SIG-M5 (cell line): ENCODE measurements around the gene CHAT.

Source experiments
- DNase-seq: peaks from one replicate; lab custom pipeline; 2025; lab: John Stamatoyannopoulos, UW

The CHAT gene

GRCh38 chr10:49612513-49613164 is 1.2 kb upstream of the CHAT start:
- no peak for DNase-seq

GRCh38 chr10:49613165-49613881 is 514 bp upstream of the CHAT start:
- DNase-seq, result no peak

- DNase-seq, result no peak
These were observed 683 bp downstream of the CHAT start for GRCh38 chr10:49614242-49615198.

- DNase-seq, result no peak
These were observed 1.4 kb downstream of the CHAT start for GRCh38 chr10:49615213-49615612.

GRCh38 chr10:49615721-49616120 is 1.9 kb downstream of the CHAT start:
- no peak for DNase-seq

GRCh38 chr10:49616421-49617101 is 2.7 kb downstream of the CHAT start:
- DNase-seq, result no peak

- DNase-seq, result no peak
These were observed 3.5 kb downstream of the CHAT start for GRCh38 chr10:49617121-49618020.

- DNase-seq, result no peak
These were observed 5.0 kb downstream of the CHAT start for GRCh38 chr10:49618821-49619220.

GRCh38 chr10:49619613-49620012 is 5.8 kb downstream of the CHAT start:
- no peak for DNase-seq

- no peak for DNase-seq
These were observed 6.5 kb downstream of the CHAT start for GRCh38 chr10:49620286-49620810.

- DNase-seq, result no peak
These were observed 7.1 kb downstream of the CHAT start for GRCh38 chr10:49620841-49621378.

- no peak for DNase-seq
These were observed 7.7 kb downstream of the CHAT start for GRCh38 chr10:49621561-49621960.

- no peak for DNase-seq
These were observed 8.9 kb downstream of the CHAT start for GRCh38 chr10:49622426-49623425.

- no peak for DNase-seq
These were observed 10.8 kb downstream of the CHAT start for GRCh38 chr10:49624629-49625028.

- no peak for DNase-seq
These were observed 11.6 kb downstream of the CHAT start for GRCh38 chr10:49625411-49625810.

GRCh38 chr10:49627038-49627437 is 13.2 kb downstream of the CHAT start:
- no peak for DNase-seq

GRCh38 chr10:49627644-49628247 is 13.9 kb downstream of the CHAT start:
- no peak for DNase-seq

GRCh38 chr10:49628599-49628998 is 14.8 kb downstream of the CHAT start:
- no peak for DNase-seq

GRCh38 chr10:49629431-49629881 is 15.6 kb downstream of the CHAT start:
- DNase-seq, result no peak
